ENCODE measurements around the gene PPM1H.

PPM1H gene

GRCh38 chr12:62800707-62801400 lies 134.1 kb downstream of the PPM1H start:
- no peak for DNase-seq (ENCODE audit: low read depth in 2 of 2)

- no peak for DNase-seq (ENCODE audit: low read depth in 2 of 2)
Measured at GRCh38 chr12:62799766-62800406, 135.1 kb downstream of the PPM1H start.

GRCh38 chr12:62799126-62799736 lies 135.7 kb downstream of the PPM1H start:
- peak; percentile 19 to 44 for DNase-seq (ENCODE audit: low read depth in 2 of 2)

GRCh38 chr12:62794218-62794583 lies 140.7 kb downstream of the PPM1H start:
- DNase-seq (ENCODE audit: low read depth in 2 of 2) = no peak

- peak; percentile 61 to 70 for DNase-seq (ENCODE audit: low read depth in 2 of 2)
Measured at GRCh38 chr12:62793256-62794217, 141.4 kb downstream of the PPM1H start.

GRCh38 chr12:62792236-62792870 lies 142.6 kb downstream of the PPM1H start:
- DNase-seq (ENCODE audit: low read depth in 2 of 2) = no peak

- DNase-seq (ENCODE audit: low read depth in 2 of 2) = no peak
Measured at GRCh38 chr12:62789851-62790250, 145.1 kb downstream of the PPM1H start.

GRCh38 chr12:62787611-62788010 lies 147.3 kb downstream of the PPM1H start:
- no peak for DNase-seq (ENCODE audit: low read depth in 2 of 2)

GRCh38 chr12:62787023-62787422 lies 147.9 kb downstream of the PPM1H start:
- DNase-seq (ENCODE audit: low read depth in 2 of 2) = no peak

- no peak for DNase-seq (ENCODE audit: low read depth in 2 of 2)
Measured at GRCh38 chr12:62785941-62786559, 148.9 kb downstream of the PPM1H start.

- no peak for DNase-seq (ENCODE audit: low read depth in 2 of 2)
Measured at GRCh38 chr12:62784576-62784975, 150.4 kb downstream of the PPM1H start.

- no peak for DNase-seq (ENCODE audit: low read depth in 2 of 2)
Measured at GRCh38 chr12:62783881-62784280, 151.1 kb downstream of the PPM1H start.

- no peak for DNase-seq (ENCODE audit: low read depth in 2 of 2)
Measured at GRCh38 chr12:62781136-62781880, 153.6 kb downstream of the PPM1H start.

GRCh38 chr12:62779488-62779887 lies 155.5 kb downstream of the PPM1H start:
- DNase-seq (ENCODE audit: low read depth in 2 of 2) = no peak

- no peak for DNase-seq (ENCODE audit: low read depth in 2 of 2)
Measured at GRCh38 chr12:62778187-62778586, 156.8 kb downstream of the PPM1H start.

GRCh38 chr12:62776997-62777396 lies 158.0 kb downstream of the PPM1H start:
- no peak for DNase-seq (ENCODE audit: low read depth in 2 of 2)

- DNase-seq (ENCODE audit: low read depth in 2 of 2) = no peak
Measured at GRCh38 chr12:62776575-62776974, 158.4 kb downstream of the PPM1H start.

GRCh38 chr12:62774794-62775193 lies 160.2 kb downstream of the PPM1H start:
- no peak for DNase-seq (ENCODE audit: low read depth in 2 of 2)

- no peak for DNase-seq (ENCODE audit: low read depth in 2 of 2)
Measured at GRCh38 chr12:62772416-62772955, 162.5 kb downstream of the PPM1H start.

GRCh38 chr12:62771828-62772227 lies 163.1 kb downstream of the PPM1H start:
- DNase-seq (ENCODE audit: low read depth in 2 of 2) = no peak

Data from stimulated activated CD4-positive, alpha-beta T cell treated with anti-CD3 and anti-CD28 coated beads, Interleukin-4, amount 100 ng/mL, for 48 hours (primary cell).